ENCODE measurements around the gene NCK1.

The NCK1 gene

GRCh38 chr3:136992115-136992514, 130.1 kb downstream of the NCK1 start:
- Histone ChIP-seq H3K4me3 (replicated peaks; ENCODE audit: insufficient read depth, low read length) (no peak overlapping the region), H3K27me3 (ENCODE audit: insufficient read depth, poor library complexity, severe bottlenecking) (no peaks in the 10 kb centered on the region), H3K27ac (replicated peaks) (no peak overlapping the region)
- DNase-seq (ENCODE audit: low read depth in 1 of 2, low spot score in 1 of 2), result no peak
- no peak for TF ChIP-seq REST (IDR thresholded peaks at IDR 0.05; ENCODE audit: insufficient replicate concordance, low read depth)
- TF ChIP-seq POLR2AphosphoS5 (IDR thresholded peaks at IDR 0.05; ENCODE audit: low read depth), result no peak
- no peak for TF ChIP-seq GABPA (IDR thresholded peaks at IDR 0.05; ENCODE audit: low read depth)
- no peak for TF ChIP-seq CTCF (IDR thresholded peaks at IDR 0.05; ENCODE audit: insufficient read depth, low read length)
- no peak for TF ChIP-seq SPI1 (IDR thresholded peaks at IDR 0.05; ENCODE audit: borderline replicate concordance, low read depth)

- Histone ChIP-seq H3K4me3 (replicated peaks; ENCODE audit: insufficient read depth, low read length) (no peak overlapping the region), H3K27ac (replicated peaks) (no peak overlapping the region), H3K27me3 (ENCODE audit: insufficient read depth, poor library complexity, severe bottlenecking) (no peaks in the 10 kb centered on the region)
- no peak for DNase-seq (ENCODE audit: low read depth in 1 of 2, low spot score in 1 of 2)
- TF ChIP-seq REST (IDR thresholded peaks at IDR 0.05; ENCODE audit: insufficient replicate concordance, low read depth) (no peak), SPI1 (IDR thresholded peaks at IDR 0.05; ENCODE audit: borderline replicate concordance, low read depth) (no peak), GABPA (IDR thresholded peaks at IDR 0.05; ENCODE audit: low read depth) (no peak), CTCF (IDR thresholded peaks at IDR 0.05; ENCODE audit: insufficient read depth, low read length) (no peak), POLR2AphosphoS5 (IDR thresholded peaks at IDR 0.05; ENCODE audit: low read depth) (no peak)
These were observed 132.9 kb downstream of the NCK1 start for GRCh38 chr3:136994772-136995516.

GRCh38 chr3:136995652-136996051, 133.6 kb downstream of the NCK1 start:
- H3K4me3 ChIP-seq (replicated peaks; ENCODE audit: insufficient read depth, low read length), result no peak overlapping the region
- H3K27me3 ChIP-seq (ENCODE audit: insufficient read depth, poor library complexity, severe bottlenecking), result no peaks in the 10 kb centered on the region
- TF ChIP-seq CTCF (IDR thresholded peaks at IDR 0.05; ENCODE audit: insufficient read depth, low read length) (no peak), SPI1 (IDR thresholded peaks at IDR 0.05; ENCODE audit: borderline replicate concordance, low read depth) (peak; percentile 55)
- no peak overlapping the region for H3K27ac ChIP-seq (replicated peaks)
- DNase-seq (ENCODE audit: low read depth in 1 of 2, low spot score in 1 of 2), result no peak
